SK-N-MC (cell line): ENCODE results near the gene HAT1.
"Not testable (repeated sequence)": the region's sequence is repeated elsewhere in the genome, so short reads cannot be mapped to it uniquely, and the experiment has no call there.

Experiments
- DNase-seq: peaks from one replicate; pipeline ENCODE4 v3.0.0-alpha.2; 2011; ENCODE audit warnings: low read depth, low spot score
- H3K27ac ChIP-seq: fragments of 200-600 bp; sonication (generic); 2 replicates; pipeline ENCODE4 v1.5.1; 2016; ENCODE audit warnings: mixed run types
- H3K36me3 ChIP-seq: fragments of 200-600 bp; sonication (generic); 2 replicates; pipeline ENCODE4 v1.6.1; 2017; ENCODE audit warnings: antibody characterized with exemption, low read length, mixed read lengths; ENCODE audit not compliant: insufficient read depth
- H3K4me3 ChIP-seq: fragments of 200-600 bp; sonication (generic); 2 replicates; pipeline ENCODE4 v1.5.1; 2016
- H3K9ac ChIP-seq: fragments of 200-600 bp; sonication (generic); 2 replicates; pipeline ENCODE4 v1.8.0; 2017; ENCODE audit warnings: mixed run types, mixed read lengths; ENCODE audit not compliant: insufficient read length
- H3K9me3 ChIP-seq: fragments of 200-600 bp; sonication (generic); 2 replicates; pipeline ENCODE4 v1.6.1; 2017; ENCODE audit warnings: low read depth, mild to moderate bottlenecking, antibody characterized with exemption, low read length, moderate library complexity, mixed read lengths
- EZH2 ChIP-seq: fragments of 200-600 bp; sonication (generic); IDR thresholded peaks from one replicate; pipeline ENCODE4 v1.6.1; 2017; ENCODE audit warnings: antibody characterized with exemption
- FOXP2 ChIP-seq: optimal IDR thresholded peaks from 2 replicates; pipeline ENCODE3; 2011; ENCODE audit warnings: mild to moderate bottlenecking, moderate library complexity; ENCODE audit not compliant: insufficient read depth; ENCODE audit errors: extremely low read length, control extremely low read depth
- POLR2AphosphoS5 ChIP-seq: IDR thresholded peaks from 2 replicates; pipeline ENCODE4 v1.6.1; 2012; ENCODE audit warnings: mild to moderate bottlenecking, low read depth, low read length, borderline replicate concordance

The HAT1 gene

DNA sequence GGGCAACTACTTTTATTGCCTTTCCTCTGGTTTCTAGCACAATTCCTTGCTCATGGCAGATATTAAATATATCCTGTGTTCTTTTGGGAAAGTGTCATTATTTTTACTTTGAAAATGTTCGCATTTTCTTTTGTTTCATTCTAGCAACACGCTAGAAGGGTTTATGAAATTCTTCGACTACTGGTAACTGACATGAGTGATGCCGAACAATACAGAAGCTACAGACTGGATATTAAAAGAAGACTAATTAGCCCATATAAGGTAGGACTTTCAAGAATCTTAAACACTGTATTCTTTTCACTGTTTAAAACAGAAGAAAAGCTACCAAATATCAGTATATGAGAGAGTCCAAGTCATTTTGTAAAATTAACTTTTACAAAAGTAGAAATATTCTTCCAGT, 56.8 kb downstream of the HAT1 start:
- no peak for DNase-seq
- TF ChIP-seq EZH2 (no peak), POLR2AphosphoS5 (no peak), FOXP2 (no peak)
- H3K36me3 ChIP-seq, result peaks cover 53% of the 10 kb centered on the region

DNA sequence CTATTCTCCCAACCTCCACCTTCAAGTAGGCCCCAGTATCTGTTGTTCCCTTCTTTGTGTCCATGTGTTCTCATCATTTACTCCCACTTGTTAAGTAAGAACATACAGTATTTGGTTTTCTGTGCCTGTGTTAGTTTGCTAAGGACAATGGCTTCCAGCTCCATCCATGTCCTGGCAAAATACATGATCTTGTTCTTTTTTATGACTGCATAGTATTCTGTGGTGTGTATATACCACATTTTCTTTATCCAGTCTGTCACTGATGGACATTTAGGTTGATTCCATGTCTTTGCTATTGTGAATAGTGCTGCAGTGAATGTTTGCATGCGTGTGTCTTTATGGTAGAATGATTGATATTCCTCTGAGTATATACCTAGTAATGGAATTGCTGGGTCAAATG, 61.7 kb downstream of the HAT1 start:
- not testable (repeated sequence) for H3K4me3 ChIP-seq, H3K27ac ChIP-seq, H3K9me3 ChIP-seq, DNase-seq, H3K9ac ChIP-seq
- H3K36me3 ChIP-seq, result peaks cover 33% of the 10 kb centered on the region

More for the DNA sequence above, 56.8 kb downstream of the HAT1 start:
- Histone ChIP-seq H3K4me3 (no peak overlapping the region), H3K9me3 (no peaks in the 10 kb centered on the region), H3K27ac (no peak overlapping the region), H3K9ac (no peak overlapping the region)

DNA sequence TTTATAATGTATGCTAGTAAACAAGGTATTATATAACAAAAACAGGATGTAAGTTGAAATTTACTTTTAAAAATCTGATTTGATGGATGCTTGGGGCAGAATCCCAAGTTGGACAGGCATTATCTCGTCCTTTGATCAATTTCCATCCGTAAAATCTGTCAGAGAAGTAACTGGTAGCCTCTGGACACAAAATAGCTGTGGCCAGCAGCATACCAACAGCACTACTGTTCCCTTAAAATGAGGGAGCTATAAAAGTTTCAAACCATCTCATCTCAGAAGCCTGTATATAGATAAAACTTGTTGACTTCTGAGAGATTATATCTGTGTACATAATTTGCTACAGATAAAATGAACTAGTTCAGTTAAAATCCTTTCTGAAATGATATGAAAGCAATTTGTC, 62.8 kb downstream of the HAT1 start:
- no peaks in the 10 kb centered on the region for H3K9me3 ChIP-seq
- no peak overlapping the region for H3K27ac ChIP-seq
- no peak overlapping the region for H3K4me3 ChIP-seq
- DNase-seq, result no peak
- peaks cover 24% of the 10 kb centered on the region for H3K36me3 ChIP-seq
- no peak for TF ChIP-seq POLR2AphosphoS5
- no peak for TF ChIP-seq EZH2
- no peak for TF ChIP-seq FOXP2
- H3K9ac ChIP-seq, result no peak overlapping the region

DNA sequence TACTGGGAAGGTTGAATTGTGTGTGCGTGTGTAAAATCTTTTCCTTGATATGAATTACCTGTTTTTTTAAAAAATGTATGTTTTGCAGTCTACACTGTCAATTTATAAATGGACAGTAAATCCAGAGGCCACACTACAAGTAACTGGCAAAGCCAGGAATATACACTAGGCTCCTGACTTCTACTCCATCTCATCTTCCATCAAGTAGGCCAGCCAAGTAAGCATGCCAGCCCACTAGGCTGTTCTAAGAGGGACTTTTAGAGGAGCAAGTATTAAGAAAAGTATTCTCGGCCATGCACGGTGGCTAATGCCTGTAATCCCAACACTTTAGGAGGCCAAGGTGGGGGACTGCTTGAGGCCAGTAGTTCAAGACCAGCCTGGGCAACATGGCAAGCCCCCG, 64.5 kb downstream of the HAT1 start:
- H3K9me3 ChIP-seq, result no peaks in the 10 kb centered on the region
- peaks cover 19% of the 10 kb centered on the region for H3K36me3 ChIP-seq
- H3K27ac ChIP-seq, result no peak overlapping the region
- no peak for DNase-seq
- H3K9ac ChIP-seq, result no peak overlapping the region
- no peak for TF ChIP-seq EZH2
- TF ChIP-seq POLR2AphosphoS5, result no peak
- TF ChIP-seq FOXP2, result no peak
- H3K4me3 ChIP-seq, result no peak overlapping the region

DNA sequence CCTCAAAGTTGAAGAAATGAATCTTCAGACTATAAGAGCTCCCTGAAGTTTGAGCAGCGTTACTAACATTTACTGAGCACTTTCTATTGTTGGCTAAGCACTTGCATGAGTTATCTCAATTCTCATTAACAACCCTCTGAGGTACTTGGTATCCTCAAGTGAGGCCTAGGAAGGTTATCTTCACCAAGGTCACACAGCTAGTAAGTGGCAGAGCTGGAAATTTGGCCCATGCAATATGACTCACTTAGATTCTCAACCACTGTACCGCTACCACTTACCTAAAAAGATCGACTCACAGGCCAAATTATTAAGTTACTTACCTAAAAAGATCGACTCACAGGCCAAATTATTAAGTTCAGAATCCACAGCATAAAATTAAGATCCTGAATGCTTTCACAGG, 68.8 kb downstream of the HAT1 start:
- H3K36me3 ChIP-seq, result no peaks in the 10 kb centered on the region
- H3K4me3 ChIP-seq, result no peak overlapping the region
- TF ChIP-seq EZH2 (no peak), FOXP2 (no peak), POLR2AphosphoS5 (no peak)
- DNase-seq, result no peak
- H3K27ac ChIP-seq, result no peak overlapping the region
- no peaks in the 10 kb centered on the region for H3K9me3 ChIP-seq
- H3K9ac ChIP-seq, result no peak overlapping the region

DNA sequence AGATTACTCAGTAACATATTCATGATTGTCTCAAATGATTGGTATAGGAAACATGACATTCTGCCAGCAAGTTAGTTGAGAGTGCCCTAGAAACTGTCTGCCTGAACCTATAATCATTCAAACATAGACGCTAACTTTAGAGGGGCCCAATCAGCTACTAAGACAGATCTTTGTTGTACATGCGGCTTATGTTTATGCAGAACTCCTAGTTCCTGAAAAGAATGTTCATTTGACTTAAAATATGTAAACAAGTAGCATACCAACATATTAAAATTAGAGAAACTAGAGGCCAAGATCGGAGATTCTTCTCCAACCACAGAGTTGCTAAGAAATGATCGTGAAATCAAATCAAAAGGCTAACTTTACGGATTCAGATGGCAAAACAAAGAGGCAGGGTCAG, 73.3 kb downstream of the HAT1 start:
- Histone ChIP-seq H3K4me3 (no peak overlapping the region), H3K9me3 (no peaks in the 10 kb centered on the region), H3K36me3 (no peaks in the 10 kb centered on the region), H3K27ac (no peak overlapping the region), H3K9ac (no peak overlapping the region)
- TF ChIP-seq FOXP2, result no peak
- no peak for TF ChIP-seq EZH2
- TF ChIP-seq POLR2AphosphoS5, result no peak
- DNase-seq, result no peak

DNA sequence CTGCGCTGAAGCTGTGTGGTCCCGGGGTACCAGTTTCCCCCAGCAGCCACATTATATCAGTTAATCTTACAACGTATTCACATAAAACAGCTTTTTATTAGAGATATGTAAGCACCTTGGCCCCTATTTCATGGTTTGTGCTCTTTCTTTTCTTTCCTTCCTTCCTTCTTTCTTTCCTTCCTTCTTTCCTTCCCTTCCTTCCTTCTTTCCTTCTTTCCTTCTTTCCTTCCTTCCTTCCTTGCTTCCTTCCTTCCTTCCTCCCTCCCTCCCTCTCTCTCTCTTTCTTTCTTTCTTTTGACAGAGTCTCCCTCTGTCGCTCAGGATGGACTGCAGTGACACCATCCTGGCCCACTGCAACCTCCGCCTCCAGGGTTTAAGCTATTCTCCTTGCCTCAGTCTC, 73.8 kb downstream of the HAT1 start:
- TF ChIP-seq POLR2AphosphoS5 (no peak), FOXP2 (no peak), EZH2 (no peak)
- no peaks in the 10 kb centered on the region for H3K36me3 ChIP-seq
- no peaks in the 10 kb centered on the region for H3K9me3 ChIP-seq
- no peak overlapping the region for H3K27ac ChIP-seq
- no peak overlapping the region for H3K4me3 ChIP-seq
- DNase-seq, result no peak
- H3K9ac ChIP-seq, result no peak overlapping the region

DNA sequence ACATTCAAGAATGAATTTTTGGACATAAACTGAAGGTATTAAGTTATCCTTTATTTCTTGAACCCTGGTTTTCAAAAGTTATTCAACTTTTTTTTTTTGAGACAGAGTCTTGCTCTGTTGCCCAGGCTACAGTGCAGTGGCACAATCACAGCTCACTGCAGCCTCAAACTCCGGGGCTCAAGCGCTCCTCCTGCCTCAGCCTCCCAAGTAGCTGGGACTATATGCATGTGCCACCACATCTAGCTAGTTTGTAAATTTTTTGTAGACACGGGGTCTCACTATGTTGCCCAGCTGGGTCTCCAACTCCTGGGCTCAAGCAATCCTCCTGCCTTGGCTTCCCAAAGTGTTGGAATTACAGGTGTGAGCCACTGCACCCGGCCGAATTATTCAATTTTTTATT, 74.8 kb downstream of the HAT1 start:
- not testable (repeated sequence) for H3K36me3 ChIP-seq, H3K4me3 ChIP-seq, H3K9ac ChIP-seq, H3K9me3 ChIP-seq, DNase-seq, H3K27ac ChIP-seq

DNA sequence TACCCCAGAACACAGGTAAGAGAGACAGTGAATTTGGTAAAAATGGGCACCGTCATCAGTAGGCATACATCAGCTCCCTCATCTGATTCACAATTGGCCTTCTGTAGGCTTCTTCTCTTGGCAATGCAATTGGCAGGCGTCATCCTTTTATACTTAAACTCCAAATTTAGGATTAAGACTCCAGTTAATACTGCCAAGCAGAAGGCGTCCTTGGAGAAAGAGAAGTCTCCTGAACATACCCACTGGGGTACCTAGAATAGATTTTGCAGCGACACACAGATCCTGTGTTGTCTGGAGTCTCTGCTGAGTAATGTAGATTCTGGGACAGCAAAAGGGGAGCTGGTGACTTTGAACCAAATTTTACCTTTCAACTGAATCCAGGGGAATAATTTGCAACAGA, 76.9 kb downstream of the HAT1 start:
- H3K27ac ChIP-seq, result no peak overlapping the region
- no peaks in the 10 kb centered on the region for H3K36me3 ChIP-seq
- H3K9ac ChIP-seq, result peak overlapping the region; percentile 92
- no peaks in the 10 kb centered on the region for H3K9me3 ChIP-seq
- H3K4me3 ChIP-seq, result peak overlapping the region; percentile 99
- TF ChIP-seq EZH2 (no peak), POLR2AphosphoS5 (no peak), FOXP2 (no peak)
- no peak for DNase-seq
